IMR-90 (cell line): ENCODE results near the gene RBM42. TPM values are rescaled to one million over a fixed set of nuclear protein-coding genes. Genes with fewer than 3 reads are reported as not detected.

Experiments used
- ATAC-seq: fragments of 200-7000 bp; cut with Tn5 transposase; 2 replicates; pipeline ENCODE4 v1.9.1; 2020; ENCODE audit warnings: low read depth, mild to moderate bottlenecking, moderate library complexity
- BruUV-seq: library from RNA; stranded (reverse); fragments of 400-500 nt; replicated peaks from 2 replicates; lab custom pipeline; 2021; lab: Mats Ljungman, UMichigan
- CTCF ChIA-PET: fragments of 300-600 bp; formaldehyde crosslinking; extraction: SDS; loops from one replicate; lab custom pipeline; 2021; ENCODE audit warnings: antibody characterized with exemption; lab: Yijun Ruan, JAX
- POLR2A ChIA-PET: fragments of 300-600 bp; sonication (Branson Sonifier 250); formaldehyde crosslinking; loops from one replicate; lab custom pipeline; 2022; ENCODE audit warnings: antibody characterized with exemption; ENCODE audit not compliant: unreplicated experiment; lab: Charles Lee
- DNase-seq: peaks from one replicate; pipeline ENCODE4 v3.0.0; 2013
- H2AFZ ChIP-seq: replicated peaks from 2 replicates; pipeline ENCODE3; 2013; ENCODE audit warnings: low read length, mild to moderate bottlenecking; ENCODE audit not compliant: poor library complexity
- H2AK5ac ChIP-seq: 2 replicates; pipeline ENCODE4 v1.6.1; 2013; ENCODE audit warnings: low read depth, low read length, inconsistent platforms
- H2AK9ac ChIP-seq: replicated peaks from 2 replicates; pipeline ENCODE3; 2013; ENCODE audit warnings: mild to moderate bottlenecking, low read depth, low read length, moderate library complexity; ENCODE audit not compliant: poor library complexity
- H2BK120ac ChIP-seq: 2 replicates; pipeline ENCODE4 v1.6.1; 2013; ENCODE audit warnings: low read depth, low read length, inconsistent platforms
- H2BK15ac ChIP-seq: 3 replicates; pipeline ENCODE4 v1.6.1; 2013; ENCODE audit warnings: low read depth, low read length, inconsistent platforms
- H2BK20ac ChIP-seq: 2 replicates; pipeline ENCODE4 v1.6.1; 2013; ENCODE audit warnings: low read depth, mild to moderate bottlenecking, inconsistent platforms, low read length, moderate library complexity
- H2BK5ac ChIP-seq: 2 replicates; pipeline ENCODE4 v1.6.1; 2013; ENCODE audit warnings: mild to moderate bottlenecking, low read depth, low read length, inconsistent platforms; ENCODE audit not compliant: poor library complexity, severe bottlenecking
- H3K14ac ChIP-seq: replicated peaks from 2 replicates; pipeline ENCODE4 v1.6.1; 2013; ENCODE audit warnings: low read depth, low read length, inconsistent platforms
- H3K18ac ChIP-seq: 2 replicates; pipeline ENCODE4 v1.6.1; 2013; ENCODE audit warnings: low read depth, low read length, control low read depth
- H3K23ac ChIP-seq: 2 replicates; pipeline ENCODE4 v1.6.1; 2013; ENCODE audit warnings: low read depth, low read length, inconsistent platforms
- H3K27ac ChIP-seq: 2 replicates; pipeline ENCODE4 v1.5.1; 2013; ENCODE audit warnings: mild to moderate bottlenecking, control low read depth, low read length; ENCODE audit not compliant: insufficient read depth
- H3K27me3 ChIP-seq: 2 replicates; pipeline ENCODE4 v1.6.1; 2013; ENCODE audit warnings: low read length; ENCODE audit not compliant: control insufficient read depth, insufficient read depth
- H3K36me3 ChIP-seq: 2 replicates; pipeline ENCODE4 v1.6.1; 2013; ENCODE audit warnings: low read length, mixed read lengths; ENCODE audit not compliant: control insufficient read depth, insufficient read depth
- H3K4ac ChIP-seq: 2 replicates; pipeline ENCODE4 v1.6.1; 2013; ENCODE audit warnings: low read depth, low read length, inconsistent platforms
- H3K4me1 ChIP-seq: 2 replicates; pipeline ENCODE4 v1.6.1; 2013; ENCODE audit warnings: low read length, mixed read lengths; ENCODE audit not compliant: control insufficient read depth, insufficient read depth
- H3K4me2 ChIP-seq: 2 replicates; pipeline ENCODE4 v1.6.1; 2013; ENCODE audit warnings: low read depth, mild to moderate bottlenecking, control low read depth, low read length, moderate library complexity
- H3K4me3 ChIP-seq: 2 replicates; pipeline ENCODE4 v1.5.1; 2013; ENCODE audit warnings: low read depth, mild to moderate bottlenecking, control low read depth, low read length, moderate library complexity; ENCODE audit not compliant: insufficient read depth
- H3K56ac ChIP-seq: 2 replicates; pipeline ENCODE4 v1.6.1; 2013; ENCODE audit warnings: low read length, inconsistent platforms; ENCODE audit not compliant: insufficient read depth; ENCODE audit errors: extremely low read depth
- H3K79me1 ChIP-seq, 2 experiments: 2 replicates each; pipeline ENCODE4 v1.6.1; 2013; ENCODE audit warnings: low read length in 2 of 2, inconsistent platforms in 1 of 2, low read depth in 1 of 2
- H3K9ac ChIP-seq: 2 replicates; pipeline ENCODE4 v1.6.1; 2013; ENCODE audit warnings: low read depth, low read length, control low read depth
- H3K9me1 ChIP-seq: 2 replicates; pipeline ENCODE4 v1.6.1; 2013; ENCODE audit warnings: low read length, inconsistent platforms; ENCODE audit not compliant: insufficient read depth
- H3K9me3 ChIP-seq: 2 replicates; pipeline ENCODE4 v1.6.1; 2013; ENCODE audit warnings: low read length; ENCODE audit not compliant: control insufficient read depth, insufficient read depth
- H4K20me1 ChIP-seq: 2 replicates; pipeline ENCODE4 v1.6.1; 2013; ENCODE audit warnings: low read length, inconsistent platforms; ENCODE audit not compliant: insufficient read depth
- H4K5ac ChIP-seq: 2 replicates; pipeline ENCODE4 v1.6.1; 2013; ENCODE audit warnings: mild to moderate bottlenecking, low read depth, low read length, control low read depth
- H4K8ac ChIP-seq, 2 experiments: 2 replicates each; pipeline ENCODE4 v1.6.1; 2013; ENCODE audit warnings: low read depth in 2 of 2, low read length in 2 of 2, control low read depth in 1 of 2, inconsistent platforms in 1 of 2
- H4K91ac ChIP-seq: 2 replicates; pipeline ENCODE4 v1.6.1; 2013; ENCODE audit warnings: low read depth, low read length, inconsistent platforms; ENCODE audit not compliant: insufficient read depth
- CEBPB ChIP-seq: IDR thresholded peaks from 2 replicates; pipeline ENCODE4 v1.6.1; 2012; ENCODE audit warnings: low read depth, low read length, improper control_type of control experiment
- CHD1 ChIP-seq: IDR thresholded peaks from 2 replicates; pipeline ENCODE4 v1.6.1; 2012; ENCODE audit warnings: low read depth, low read length, improper control_type of control experiment
- FOS ChIP-seq: fragments of 150-350 bp; IDR thresholded peaks from 2 replicates; pipeline ENCODE4 v1.6.1; 2016; ENCODE audit warnings: low read depth, low read length
- MAFK ChIP-seq: IDR thresholded peaks from 2 replicates; pipeline ENCODE4 v1.6.1; 2012; ENCODE audit warnings: low read depth, low read length, improper control_type of control experiment
- MXI1 ChIP-seq: IDR thresholded peaks from 2 replicates; pipeline ENCODE4 v1.6.1; 2012; ENCODE audit warnings: low read depth, mild to moderate bottlenecking, low read length, moderate library complexity, borderline replicate concordance
- NFE2L2 ChIP-seq: fragments of 150-350 bp; IDR thresholded peaks from 2 replicates; pipeline ENCODE4 v1.6.1; 2016; ENCODE audit warnings: low read depth, mild to moderate bottlenecking, low read length
- POLR2A ChIP-seq: IDR thresholded peaks from 2 replicates; pipeline ENCODE4 v1.6.1; 2012; ENCODE audit warnings: mild to moderate bottlenecking, low read depth, low read length
- RAD21 ChIP-seq: IDR thresholded peaks from 2 replicates; pipeline ENCODE4 v1.6.1; 2012; ENCODE audit warnings: low read length, improper control_type of control experiment
- RFX5 ChIP-seq: IDR thresholded peaks from 2 replicates; pipeline ENCODE4 v1.8.0; 2012; ENCODE audit warnings: low read depth, mild to moderate bottlenecking, low read length, moderate library complexity
- SMC3 ChIP-seq: fragments of 150-350 bp; IDR thresholded peaks from 2 replicates; pipeline ENCODE4 v1.6.1; 2016; ENCODE audit warnings: low read depth, mild to moderate bottlenecking, antibody characterized with exemption, low read length, moderate library complexity
- WGBS, 2 experiments: methylation state at CpG; one replicate each; pipeline versions ENCODE4 v1.1.5 to v1.1.7; 2013; ENCODE audit warnings: missing lambda C conversion rate in 2 of 2; ENCODE audit not compliant: insufficient read length in 1 of 2; ENCODE audit errors: extremely low coverage in 2 of 2; 5-methylcytosine and 5-hydroxymethylcytosine counted together
- dilution Hi-C: fragments of 300-500 bp; cut with HindIII; formaldehyde crosslinking; loops from one replicate; pipeline ENCODE4 v1.14.3; 2018; ENCODE audit warnings: low sequenced_read_pairs; ENCODE audit not compliant: unreplicated experiment
- in situ Hi-C: fragments of 300-500 bp; cut with MboI; formaldehyde crosslinking; loops from 3 replicates; pipeline ENCODE4 v1.14.3; 2019; ENCODE audit warnings: low sequenced_read_pairs, inconsistent platforms, mixed read lengths
- intact Hi-C: fragments of 100-400 bp; cut with micrococcal nuclease; formaldehyde crosslinking; loops from 2 replicates; pipeline ENCODE4 v1.10.0; 2022
- polyA plus RNA-seq, 3 experiments: library from polyadenylated mRNA; depleted of rRNA; stranded (reverse); fragments of >200 nt; gene quantifications; 2 replicates each; pipeline ENCODE4 v1.2.3, GENCODE V29; 2012; ENCODE audit warnings: low replicate concordance in 1 of 3
- total RNA-seq: library from RNA; depleted of rRNA; stranded (reverse); fragments of >200 nt; gene quantifications from 2 replicates; pipeline ENCODE4 v1.2.3, GENCODE V29; 2012
- TF ChIP-seq, protein P1 (sequence below): fragments of 150-350 bp; IDR thresholded peaks from 2 replicates; pipeline ENCODE4 v1.6.1; 2016; ENCODE audit warnings: low read depth, mild to moderate bottlenecking, low read length, moderate library complexity, borderline replicate concordance
- TF ChIP-seq, protein P2 (sequence below): fragments of 150-350 bp; IDR thresholded peaks from 2 replicates; pipeline ENCODE4 v1.6.1; 2017; ENCODE audit warnings: mild to moderate bottlenecking, antibody characterized with exemption, low read length, low read depth
- TF ChIP-seq, protein P3 (sequence below): conservative IDR thresholded peaks from 2 replicates; pipeline ENCODE4 v1.5.1; 2012; ENCODE audit warnings: mild to moderate bottlenecking, low read depth, low read length, improper control_type of control experiment

The RBM42 gene
- total and polyA plus RNA-seq, 2 of the 4 experiments (the other 2 are of a cell fraction): 19.0 to 41.5 TPM

DNA sequence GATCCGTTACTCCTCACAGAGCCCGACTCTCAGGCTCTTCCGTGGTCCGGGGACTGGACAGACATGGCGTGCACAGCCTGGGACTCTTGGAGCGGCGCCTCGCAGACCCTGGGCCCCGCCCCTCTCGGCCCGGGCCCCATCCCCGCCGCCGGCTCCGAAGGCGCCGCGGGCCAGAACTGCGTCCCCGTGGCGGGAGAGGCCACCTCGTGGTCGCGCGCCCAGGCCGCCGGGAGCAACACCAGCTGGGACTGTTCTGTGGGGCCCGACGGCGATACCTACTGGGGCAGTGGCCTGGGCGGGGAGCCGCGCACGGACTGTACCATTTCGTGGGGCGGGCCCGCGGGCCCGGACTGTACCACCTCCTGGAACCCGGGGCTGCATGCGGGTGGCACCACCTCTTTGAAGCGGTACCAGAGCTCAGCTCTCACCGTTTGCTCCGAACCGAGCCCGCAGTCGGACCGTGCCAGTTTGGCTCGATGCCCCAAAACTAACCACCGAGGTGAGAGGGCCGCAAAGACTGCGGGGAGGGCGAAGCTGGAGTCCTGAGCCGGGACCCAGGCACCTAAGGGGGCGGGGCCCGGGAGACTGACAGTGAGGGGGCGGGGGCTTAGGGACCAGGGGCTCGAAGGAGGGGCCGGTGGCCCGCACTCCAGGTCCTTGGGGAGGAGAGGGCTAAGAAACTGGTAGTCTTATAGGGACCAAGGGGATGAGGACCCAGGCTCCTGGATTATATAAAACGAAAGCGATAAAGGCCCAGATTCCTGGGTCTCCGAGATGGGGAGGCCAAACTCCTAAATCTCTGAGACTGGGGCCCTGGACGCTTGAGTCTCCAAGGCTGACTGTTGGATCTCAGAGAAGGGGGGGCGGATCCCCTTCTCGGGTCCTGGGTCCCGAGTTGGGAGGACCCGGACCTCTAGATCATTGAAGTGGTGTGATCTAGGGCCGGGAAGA, 14.7 kb downstream of the RBM42 start:
- in situ Hi-C loops (no loop called here), dilution Hi-C loops (no loop called here), intact Hi-C loops (loop anchor here (2.0 kb wide), 1 partner anchor 73 kb away; no protein-coding TSS in a partner anchor)
- Histone ChIP-seq H2AFZ (peak overlapping the region; percentile 98), H2AK9ac (peak overlapping the region; percentile 88), H4K20me1 (peaks cover 6% of the 10 kb centered on the region), H2BK15ac (peak overlapping the region; percentile 73; the same call in 1 of the 3 replicates), H3K4me3 (peak overlapping the region; percentile 67), H3K4me2 (peak overlapping the region; percentile 98), H4K5ac (peak overlapping the region; percentile 62; the same call in 1 of the 2 replicates), H3K79me1 (peaks cover 0 to 9% of the 10 kb centered on the region in 2 experiments; a peak in 2 of 4 replicates), H3K4me1 (peaks cover 9% of the 10 kb centered on the region), H3K4ac (peak overlapping the region; percentile 94), H4K8ac (peak overlapping the region; percentile 92 to 94), H3K14ac (peak overlapping the region; percentile 97), H2BK5ac (peak overlapping the region; percentile 62), H3K56ac (peak overlapping the region; percentile 56), H2AK5ac (peak overlapping the region; percentile 57; the same call in 1 of the 2 replicates), H3K9ac (peak overlapping the region; percentile 93), H4K91ac (peak overlapping the region; percentile 84; the same call in 1 of the 2 replicates), H3K27me3 (no peaks in the 10 kb centered on the region), H3K9me3 (no peaks in the 10 kb centered on the region), H2BK20ac (peak overlapping the region; percentile 79), H3K36me3 (no peaks in the 10 kb centered on the region), H3K9me1 (peaks cover 23% of the 10 kb centered on the region), H3K23ac (no peak overlapping the region), H3K18ac (peak overlapping the region; percentile 86), H2BK120ac (peak overlapping the region; percentile 94), H3K27ac (peak overlapping the region; percentile 92)
- 1% methylated on average over 30 of the region's 69 CpGs; no CpG with 5 or more reads in 1 of the 2 experiments for WGBS, 2 experiments
- peak; percentile 52 for ATAC-seq
- peak; percentile 60 for DNase-seq
- POLR2A ChIA-PET: no interaction called here
- CTCF ChIA-PET: interaction anchor here (1.2 kb wide), 1 partner anchor 37 kb away, joined by 3 read pairs; no protein-coding TSS in a partner anchor
- BruUV-seq: no TSS peak
- TF ChIP-seq POLR2A: peak; percentile 53; the same call in 1 of the 2 replicates
- TF ChIP-seq RFX5: no peak
- TF ChIP-seq, protein P1, sequence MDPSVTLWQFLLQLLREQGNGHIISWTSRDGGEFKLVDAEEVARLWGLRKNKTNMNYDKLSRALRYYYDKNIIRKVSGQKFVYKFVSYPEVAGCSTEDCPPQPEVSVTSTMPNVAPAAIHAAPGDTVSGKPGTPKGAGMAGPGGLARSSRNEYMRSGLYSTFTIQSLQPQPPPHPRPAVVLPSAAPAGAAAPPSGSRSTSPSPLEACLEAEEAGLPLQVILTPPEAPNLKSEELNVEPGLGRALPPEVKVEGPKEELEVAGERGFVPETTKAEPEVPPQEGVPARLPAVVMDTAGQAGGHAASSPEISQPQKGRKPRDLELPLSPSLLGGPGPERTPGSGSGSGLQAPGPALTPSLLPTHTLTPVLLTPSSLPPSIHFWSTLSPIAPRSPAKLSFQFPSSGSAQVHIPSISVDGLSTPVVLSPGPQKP: no peak
- TF ChIP-seq RAD21: no peak
- no peak for TF ChIP-seq MAFK
- TF ChIP-seq, protein P2, sequence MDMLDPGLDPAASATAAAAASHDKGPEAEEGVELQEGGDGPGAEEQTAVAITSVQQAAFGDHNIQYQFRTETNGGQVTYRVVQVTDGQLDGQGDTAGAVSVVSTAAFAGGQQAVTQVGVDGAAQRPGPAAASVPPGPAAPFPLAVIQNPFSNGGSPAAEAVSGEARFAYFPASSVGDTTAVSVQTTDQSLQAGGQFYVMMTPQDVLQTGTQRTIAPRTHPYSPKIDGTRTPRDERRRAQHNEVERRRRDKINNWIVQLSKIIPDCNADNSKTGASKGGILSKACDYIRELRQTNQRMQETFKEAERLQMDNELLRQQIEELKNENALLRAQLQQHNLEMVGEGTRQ: no peak
- TF ChIP-seq CEBPB: no peak
- no peak for TF ChIP-seq NFE2L2
- no peak for TF ChIP-seq FOS
- no peak for TF ChIP-seq SMC3
- TF ChIP-seq CHD1: peak; percentile 65; the same call in 1 of the 2 replicates
- TF ChIP-seq MXI1: peak; percentile 69; the same call in 1 of the 2 replicates
- TF ChIP-seq, protein P3, sequence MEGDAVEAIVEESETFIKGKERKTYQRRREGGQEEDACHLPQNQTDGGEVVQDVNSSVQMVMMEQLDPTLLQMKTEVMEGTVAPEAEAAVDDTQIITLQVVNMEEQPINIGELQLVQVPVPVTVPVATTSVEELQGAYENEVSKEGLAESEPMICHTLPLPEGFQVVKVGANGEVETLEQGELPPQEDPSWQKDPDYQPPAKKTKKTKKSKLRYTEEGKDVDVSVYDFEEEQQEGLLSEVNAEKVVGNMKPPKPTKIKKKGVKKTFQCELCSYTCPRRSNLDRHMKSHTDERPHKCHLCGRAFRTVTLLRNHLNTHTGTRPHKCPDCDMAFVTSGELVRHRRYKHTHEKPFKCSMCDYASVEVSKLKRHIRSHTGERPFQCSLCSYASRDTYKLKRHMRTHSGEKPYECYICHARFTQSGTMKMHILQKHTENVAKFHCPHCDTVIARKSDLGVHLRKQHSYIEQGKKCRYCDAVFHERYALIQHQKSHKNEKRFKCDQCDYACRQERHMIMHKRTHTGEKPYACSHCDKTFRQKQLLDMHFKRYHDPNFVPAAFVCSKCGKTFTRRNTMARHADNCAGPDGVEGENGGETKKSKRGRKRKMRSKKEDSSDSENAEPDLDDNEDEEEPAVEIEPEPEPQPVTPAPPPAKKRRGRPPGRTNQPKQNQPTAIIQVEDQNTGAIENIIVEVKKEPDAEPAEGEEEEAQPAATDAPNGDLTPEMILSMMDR: no peak
